SKM-1 (cell line): Measurements from ENCODE around the gene CARMIL1.

Experiments
- DNase-seq: peaks from one replicate; lab custom pipeline; 2025; ENCODE audit not compliant: unreplicated experiment; lab: John Stamatoyannopoulos, UW

Gene CARMIL1

GRCh38 chr6:25639653-25640052 lies 360.5 kb downstream of the CARMIL1 start:
- no peak for DNase-seq

GRCh38 chr6:25640446-25640845 lies 361.3 kb downstream of the CARMIL1 start:
- DNase-seq = no peak

GRCh38 chr6:25640891-25641290 lies 361.7 kb downstream of the CARMIL1 start:
- DNase-seq = no peak

- no peak for DNase-seq
Measured at GRCh38 chr6:25641377-25641776, 362.2 kb downstream of the CARMIL1 start.

DNA sequence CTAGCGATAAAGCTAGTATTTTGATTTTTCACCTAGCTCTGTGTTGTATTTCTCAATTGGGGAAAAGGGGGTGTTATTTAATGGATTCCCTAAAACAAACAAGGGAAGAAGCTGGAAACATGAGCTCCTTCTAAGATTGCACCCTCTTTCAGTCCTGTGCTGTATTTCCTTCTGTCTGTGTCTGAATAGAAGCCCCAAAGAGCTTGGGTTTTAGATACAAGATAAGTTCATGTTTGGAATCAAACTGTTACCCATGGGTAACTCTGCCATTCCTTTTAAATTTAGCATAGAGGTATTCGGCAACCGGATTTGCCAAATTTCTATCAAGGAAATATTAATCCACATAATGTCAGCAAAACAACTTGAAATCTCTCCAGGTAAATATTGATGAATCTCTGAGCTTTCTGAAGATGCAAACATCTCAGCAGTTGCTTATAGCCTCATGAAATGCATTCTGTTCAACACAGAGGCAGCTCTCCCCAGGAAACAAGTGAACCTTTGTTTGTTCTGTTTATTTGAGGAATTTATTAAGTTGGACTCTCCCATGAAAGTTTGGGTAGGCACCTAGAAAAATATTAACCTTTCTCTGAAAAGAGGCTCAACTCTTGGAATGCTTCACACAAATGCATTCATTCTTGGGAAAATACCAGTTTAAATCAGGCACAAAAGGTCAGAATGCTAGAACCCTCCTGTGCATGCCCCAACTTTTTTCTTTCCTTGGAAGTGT lies 362.9 kb downstream of the CARMIL1 start:
- DNase-seq = no peak

GRCh38 chr6:25642667-25643328 lies 363.6 kb downstream of the CARMIL1 start:
- no peak for DNase-seq

DNA sequence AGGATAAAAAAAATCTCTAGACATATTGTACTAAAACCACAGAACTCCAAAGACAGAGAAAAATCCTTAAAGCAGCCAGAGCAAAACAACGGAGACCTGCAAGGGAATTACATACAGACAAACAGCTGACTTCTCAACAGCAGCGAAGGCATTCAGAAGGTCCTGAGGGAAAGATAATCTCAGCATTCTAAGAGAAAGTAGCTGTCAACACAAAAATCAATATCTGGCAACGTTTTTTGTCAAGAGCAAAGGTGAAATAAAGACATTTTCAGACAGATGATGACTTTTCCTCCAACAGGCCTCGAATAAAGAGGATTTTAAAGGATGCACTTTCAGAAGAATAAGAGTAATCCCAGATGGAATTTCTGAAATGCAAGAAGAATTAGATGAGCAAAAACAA lies 366.7 kb downstream of the CARMIL1 start:
- DNase-seq = no peak

DNA sequence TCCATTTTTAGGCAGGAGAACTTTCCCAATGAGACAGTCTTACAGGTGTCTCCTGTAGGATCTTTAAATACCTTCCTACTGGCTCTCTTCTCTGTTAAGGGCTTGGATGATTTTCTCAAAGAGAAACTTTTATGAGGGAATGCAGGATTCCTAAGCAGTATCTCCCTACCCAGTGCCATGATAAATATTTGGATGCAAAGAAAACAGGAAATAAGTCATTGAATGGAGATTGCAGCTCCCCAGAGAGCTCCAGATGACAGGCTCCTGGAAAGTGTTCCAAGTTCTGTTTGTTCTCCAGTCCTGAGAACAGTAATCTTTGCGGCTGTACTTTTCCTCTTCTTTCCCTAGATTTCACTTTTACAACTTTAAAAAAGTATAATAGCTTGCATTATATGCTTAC lies 370.4 kb downstream of the CARMIL1 start:
- DNase-seq = no peak

- no peak for DNase-seq
Measured at GRCh38 chr6:25652007-25652515, 372.9 kb downstream of the CARMIL1 start, which contains the start of gene SCGN. SCGN (plus strand) TSS chr6:25652215; CDS start chr6:25652404, 189 bp downstream.

GRCh38 chr6:25655723-25656122 lies 376.5 kb downstream of the CARMIL1 start:
- DNase-seq = no peak

- no peak for DNase-seq
Measured at GRCh38 chr6:25659633-25660368, 380.6 kb downstream of the CARMIL1 start.

DNA sequence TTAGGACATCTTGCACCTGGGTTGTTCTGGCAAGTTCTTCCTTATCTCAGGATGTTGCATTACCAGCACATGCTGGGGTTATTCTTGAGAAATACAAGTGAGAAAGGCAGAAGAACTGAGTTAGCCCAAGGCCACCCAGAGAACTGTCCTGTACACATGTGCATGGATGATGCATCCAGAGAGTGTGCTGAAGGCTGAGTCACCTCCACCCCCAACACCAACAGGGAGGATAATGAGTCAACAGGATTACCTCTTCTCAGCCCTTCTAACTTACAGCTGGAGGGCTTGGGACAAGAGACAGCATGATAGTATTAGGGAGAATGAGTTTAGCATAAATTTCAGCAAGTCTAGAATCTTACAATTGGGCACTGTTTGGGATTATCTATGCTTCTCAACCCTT lies 381.3 kb downstream of the CARMIL1 start:
- DNase-seq = no peak

DNA sequence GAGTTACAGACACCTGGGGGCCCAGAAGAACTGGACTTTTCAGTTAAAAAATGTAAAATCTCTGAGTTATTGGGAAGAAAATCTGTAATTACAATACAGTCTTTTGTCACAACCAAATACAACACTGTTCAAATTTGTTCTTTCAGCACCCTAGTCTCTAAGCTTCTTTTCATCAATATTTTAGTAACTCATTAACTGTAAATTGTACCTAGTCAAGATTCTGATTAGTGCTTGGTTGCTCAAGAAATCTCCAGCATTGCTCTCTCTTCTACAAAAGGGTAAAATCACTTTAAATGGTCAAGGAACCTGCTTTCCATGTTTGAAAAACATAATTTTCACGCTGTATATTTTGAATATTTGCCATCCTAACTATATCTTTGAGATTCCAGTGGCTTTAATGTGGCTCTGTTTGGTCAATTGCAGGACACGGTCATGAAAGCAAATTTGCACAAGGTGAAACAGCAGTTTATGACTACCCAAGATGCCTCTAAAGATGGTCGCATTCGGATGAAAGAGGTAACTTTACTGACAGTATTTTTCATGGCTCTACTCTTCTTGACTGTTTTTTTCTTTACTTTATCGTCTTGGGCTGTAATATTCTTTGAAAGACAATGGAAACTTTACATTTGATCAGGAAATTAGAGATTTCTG lies 382.1 kb downstream of the CARMIL1 start:
- DNase-seq = no peak

DNA sequence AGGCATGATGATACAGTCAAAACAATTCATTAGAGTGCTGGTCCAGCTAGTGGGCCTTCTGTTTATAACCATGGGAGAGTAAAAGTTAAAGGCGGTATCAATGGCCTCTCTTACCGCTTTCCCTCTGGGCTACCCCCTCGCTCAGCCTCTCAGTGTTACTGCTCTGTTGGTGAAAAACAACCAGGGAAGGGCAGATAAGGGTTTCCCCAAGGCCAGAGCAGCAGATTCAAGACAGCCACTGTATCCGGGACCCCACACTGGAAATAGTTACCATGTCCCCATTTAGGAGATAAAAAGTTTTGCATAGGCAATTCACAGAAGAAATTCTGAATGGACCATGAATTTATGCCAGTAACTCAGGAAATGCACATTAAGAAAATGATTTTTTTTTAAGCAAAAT lies 386.3 kb downstream of the CARMIL1 start:
- no peak for DNase-seq

DNA sequence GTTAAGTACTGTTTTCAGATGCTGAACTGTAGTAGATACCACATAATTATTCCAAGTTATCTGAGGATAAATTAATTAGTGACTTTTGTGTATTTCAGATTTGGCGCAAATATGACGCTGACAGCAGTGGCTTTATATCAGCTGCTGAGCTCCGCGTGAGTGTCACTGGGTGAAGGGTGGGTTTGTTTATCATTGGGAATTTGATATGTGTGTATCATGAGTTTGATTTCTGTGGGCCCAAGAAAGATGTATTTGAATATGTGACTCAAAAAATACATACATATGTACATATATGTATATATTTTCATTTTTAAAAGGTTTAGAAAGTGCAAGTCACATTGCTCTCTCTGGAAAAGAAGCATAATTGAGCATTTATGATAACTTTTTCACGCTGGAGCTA lies 390.2 kb downstream of the CARMIL1 start:
- no peak for DNase-seq
